Stimulated activated CD8-positive, alpha-beta memory T cell treated with anti-CD3 and anti-CD28 coated beads, Interleukin-4, amount 100 ng/mL, for 1 hour (primary cell): ENCODE measurements around the gene CD72.
A peak's percentile ranks its signal among the peaks of the same experiment; 100 is the strongest.

Experiments
- DNase-seq, 2 donors: peaks; one replicate each; pipeline ENCODE4 v3.0.0-alpha.2; 2020; ENCODE audit warnings: low read depth in 2 of 2, low spot score in 1 of 2

The CD72 gene

GRCh38 chr9:35618325-35618727 lies at the start of gene CD72:
Gene CD72, minus strand, starts transcription at chr9:35618413. Its CDS starts 110 bp downstream, at chr9:35618303.
- DNase-seq = no peak

- no peak for DNase-seq
These were observed 49.7 kb upstream of the CD72 start for GRCh38 chr9:35667939-35668338.

GRCh38 chr9:35666549-35666948 lies 48.3 kb upstream of the CD72 start:
- DNase-seq = no peak

- DNase-seq = no peak
These were observed 47.8 kb upstream of the CD72 start for GRCh38 chr9:35666045-35666444.

GRCh38 chr9:35665471-35665818 lies 47.2 kb upstream of the CD72 start:
- DNase-seq = no peak

- DNase-seq = peak in 1 of 2 donors; percentile 36
These were observed 46.6 kb upstream of the CD72 start, which contains the start of gene ARHGEF39 for GRCh38 chr9:35664531-35665470. Gene ARHGEF39, minus strand, starts transcription at chr9:35665195. Its CDS starts 26 bp downstream, at chr9:35665169.

GRCh38 chr9:35662437-35662836 lies 44.2 kb upstream of the CD72 start:
- no peak for DNase-seq

GRCh38 chr9:35661756-35662350 lies 43.6 kb upstream of the CD72 start:
- DNase-seq = no peak

GRCh38 chr9:35660966-35661415 lies 42.8 kb upstream of the CD72 start:
- DNase-seq = no peak

GRCh38 chr9:35659340-35659739 lies 41.1 kb upstream of the CD72 start:
- no peak for DNase-seq

- no peak for DNase-seq
These were observed 40.7 kb upstream of the CD72 start for GRCh38 chr9:35658968-35659220.

- peak; percentile 67 to 69 for DNase-seq
These were observed 40.1 kb upstream of the CD72 start, which contains the start of gene CCDC107 for GRCh38 chr9:35658137-35658967. Gene CCDC107, plus strand, starts transcription at chr9:35658292. Its CDS starts 88 bp downstream, at chr9:35658380.

GRCh38 chr9:35657546-35658136 lies 39.4 kb upstream of the CD72 start, which contains the start of gene RMRP:
Gene RMRP, minus strand, starts transcription at chr9:35658019.
- DNase-seq = peak; percentile 48 to 77

- DNase-seq = no peak
These were observed 38.8 kb upstream of the CD72 start for GRCh38 chr9:35656831-35657545.

- no peak for DNase-seq
These were observed 38.1 kb upstream of the CD72 start for GRCh38 chr9:35656348-35656747.

- DNase-seq = no peak
These were observed 35.4 kb upstream of the CD72 start for GRCh38 chr9:35653611-35654010.

- no peak for DNase-seq
These were observed 34.6 kb upstream of the CD72 start for GRCh38 chr9:35652829-35653209.

- DNase-seq = no peak
These were observed 34.0 kb upstream of the CD72 start for GRCh38 chr9:35651956-35652828.

- DNase-seq = no peak
These were observed 32.3 kb upstream of the CD72 start, which contains the start of gene SIT1 for GRCh38 chr9:35650341-35651158. Gene SIT1, minus strand, starts transcription at chr9:35650931. Its CDS starts 78 bp downstream, at chr9:35650853.
